ENCODE results near the gene PISD.

GRCh38 chr22:31614781-31615490 is 47.1 kb downstream of the PISD start:
- TF ChIP-seq CTCF (IDR thresholded peaks at IDR 0.05; ENCODE audit: insufficient read depth, low read length, poor library complexity, severe bottlenecking) (no peak), EZH2phosphoT487 (conservative IDR thresholded peaks at IDR 0.05; ENCODE audit: low read length) (no peak)
